ENCODE data around the gene PPP1R13B.
"Not testable (repeated sequence)": the region's sequence is repeated elsewhere in the genome, so short reads cannot be mapped to it uniquely, and the experiment has no call there.

Gene PPP1R13B

DNA sequence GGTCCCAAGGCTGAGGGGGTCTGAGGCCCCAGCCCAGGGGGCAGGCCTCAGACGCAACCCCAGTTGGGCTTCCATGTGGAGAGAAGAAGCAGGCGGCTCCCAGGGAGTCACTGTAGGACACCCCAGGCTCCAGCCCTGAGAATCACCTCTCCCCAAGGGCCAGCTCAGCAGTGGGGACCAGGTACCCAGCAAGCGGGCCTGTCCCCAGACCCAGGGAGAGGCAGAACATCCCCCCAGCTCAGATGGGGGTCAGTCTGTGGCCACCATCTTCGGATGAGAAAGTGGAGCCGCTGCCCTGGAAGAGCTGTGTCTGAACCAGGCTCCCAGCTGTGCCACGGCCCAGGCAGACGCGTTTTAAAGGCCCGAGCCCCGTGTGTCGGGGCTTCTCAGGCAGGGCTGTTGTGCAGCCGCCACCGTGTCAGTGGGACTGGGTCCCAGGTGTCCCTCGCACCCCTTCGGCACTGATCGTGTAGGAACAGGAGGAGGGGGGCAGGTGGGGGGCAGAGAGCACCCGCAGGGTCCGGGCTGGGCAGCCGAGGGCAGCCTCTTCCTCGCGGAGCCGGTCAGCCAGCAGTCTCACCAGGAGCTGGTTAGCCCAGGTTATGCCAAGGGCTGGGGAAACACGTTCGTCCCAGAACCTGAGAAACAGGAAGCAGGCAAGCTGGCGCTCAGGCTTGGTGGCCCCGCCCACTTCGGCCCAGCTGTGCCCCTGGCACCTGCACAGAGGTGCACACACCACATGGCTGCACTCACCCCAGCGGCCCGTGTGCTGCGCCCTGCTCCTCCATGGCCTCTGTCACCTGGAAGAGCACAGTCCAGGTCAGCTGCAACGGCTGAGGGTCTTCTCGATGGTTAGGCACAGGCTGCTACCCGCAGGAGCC is 148.8 kb downstream of the PPP1R13B start:
- DNase-seq (ENCODE audit: low read depth), result no peak

DNA sequence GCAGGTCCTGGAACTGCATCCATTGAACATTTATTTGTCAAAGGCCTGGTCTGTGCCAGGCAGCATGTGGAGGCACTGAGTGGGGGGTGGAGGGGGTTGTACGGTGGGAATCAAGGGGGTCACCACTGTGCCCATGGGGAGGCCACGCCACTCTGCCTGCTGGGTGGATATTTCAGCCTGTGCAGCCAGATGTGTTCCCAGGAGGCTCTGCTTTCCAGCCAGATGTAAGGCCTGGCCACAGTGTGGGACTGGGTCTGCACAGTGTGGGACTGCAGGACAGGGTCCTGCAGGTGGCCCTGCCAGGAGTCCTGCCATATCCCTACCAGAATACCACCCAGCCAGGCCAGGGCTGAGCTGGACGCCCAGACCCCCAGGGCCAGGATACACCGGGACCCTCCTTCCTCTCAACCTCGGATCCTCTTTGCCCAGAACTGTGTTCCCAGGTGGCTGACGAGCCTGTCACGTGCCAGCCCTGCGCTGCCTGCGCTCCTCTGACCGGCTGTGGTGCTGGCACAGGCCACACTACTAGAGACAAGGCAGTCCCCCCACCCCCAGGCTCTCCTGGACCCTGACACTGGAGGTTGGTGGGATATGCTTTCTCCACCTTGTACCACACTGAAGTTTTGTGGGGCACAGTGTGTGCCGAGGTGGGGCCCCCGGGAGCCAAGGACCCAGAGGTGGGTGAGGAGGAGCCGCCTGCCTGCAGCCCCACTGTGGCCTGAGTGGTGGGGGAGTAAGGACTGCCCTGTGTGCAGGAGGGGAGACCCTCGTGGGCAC is 149.6 kb downstream of the PPP1R13B start:
- no peak for DNase-seq (ENCODE audit: low read depth)

DNA sequence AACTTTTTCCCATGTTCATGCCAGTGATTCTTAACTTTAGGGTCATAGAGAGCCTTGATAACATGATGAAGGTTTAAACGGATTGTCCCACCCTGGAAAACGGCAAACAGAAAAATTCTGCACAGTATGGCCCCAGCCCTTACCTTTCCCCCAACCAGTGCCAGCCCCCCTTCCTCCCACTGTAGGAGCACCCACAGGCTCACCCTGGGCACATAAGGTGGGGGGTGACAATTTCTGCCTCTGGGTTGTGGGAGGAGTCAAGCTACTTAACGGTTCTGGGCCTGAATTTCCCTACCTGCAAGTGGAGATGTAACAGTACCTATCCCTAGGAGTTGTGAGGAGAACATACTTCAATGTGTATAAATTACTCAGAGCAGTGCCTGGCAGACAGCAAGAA is 150.2 kb downstream of the PPP1R13B start:
- DNase-seq (ENCODE audit: low read depth), result no peak

DNA sequence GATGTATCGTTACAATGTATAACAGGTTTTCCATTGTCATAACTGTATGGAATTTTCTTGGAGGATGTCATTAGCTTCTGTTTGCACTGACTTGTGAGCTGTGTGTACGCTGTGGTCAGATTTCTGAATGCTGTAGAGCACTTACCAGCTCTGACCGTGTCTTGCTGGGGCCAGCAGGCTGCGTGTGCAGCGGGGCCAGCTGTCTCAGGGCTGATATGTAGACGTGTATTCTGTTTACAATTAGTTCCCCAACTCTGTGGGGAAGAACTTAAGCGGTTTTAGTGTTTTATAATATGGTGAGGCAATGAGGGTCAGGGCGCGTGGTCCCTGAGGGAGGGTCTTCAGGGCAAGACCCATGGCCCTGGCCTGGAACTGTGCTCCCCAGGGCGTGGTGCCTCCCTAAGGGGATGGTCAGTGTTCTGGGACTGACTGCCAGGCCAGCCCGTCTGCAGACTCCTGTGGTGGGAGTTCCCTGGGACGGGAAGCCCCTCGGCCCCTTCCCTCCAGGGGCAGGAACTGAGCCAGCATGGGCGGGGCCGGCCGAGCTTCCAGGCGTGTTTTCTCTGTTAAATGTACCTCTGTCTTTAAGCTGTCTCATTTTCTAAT is 150.8 kb downstream of the PPP1R13B start:
- no peak for DNase-seq (ENCODE audit: low read depth)

DNA sequence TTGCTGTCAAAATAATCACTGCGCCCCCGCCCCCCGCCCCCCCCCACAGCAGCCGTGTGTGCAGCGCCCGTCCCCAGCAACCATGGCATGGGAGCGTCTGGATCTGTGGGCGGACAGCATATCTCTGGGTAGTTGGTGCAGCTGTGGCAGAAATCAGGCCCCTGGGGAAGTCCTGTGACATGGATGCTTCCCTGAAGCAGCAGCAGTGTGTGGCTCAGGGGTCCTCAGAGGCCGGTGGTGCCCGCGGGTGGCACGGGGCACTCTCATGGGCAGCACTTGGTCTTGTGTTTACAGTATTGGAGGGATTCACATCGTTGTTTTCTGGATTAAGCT is 151.3 kb downstream of the PPP1R13B start:
- DNase-seq (ENCODE audit: low read depth), result no peak

DNA sequence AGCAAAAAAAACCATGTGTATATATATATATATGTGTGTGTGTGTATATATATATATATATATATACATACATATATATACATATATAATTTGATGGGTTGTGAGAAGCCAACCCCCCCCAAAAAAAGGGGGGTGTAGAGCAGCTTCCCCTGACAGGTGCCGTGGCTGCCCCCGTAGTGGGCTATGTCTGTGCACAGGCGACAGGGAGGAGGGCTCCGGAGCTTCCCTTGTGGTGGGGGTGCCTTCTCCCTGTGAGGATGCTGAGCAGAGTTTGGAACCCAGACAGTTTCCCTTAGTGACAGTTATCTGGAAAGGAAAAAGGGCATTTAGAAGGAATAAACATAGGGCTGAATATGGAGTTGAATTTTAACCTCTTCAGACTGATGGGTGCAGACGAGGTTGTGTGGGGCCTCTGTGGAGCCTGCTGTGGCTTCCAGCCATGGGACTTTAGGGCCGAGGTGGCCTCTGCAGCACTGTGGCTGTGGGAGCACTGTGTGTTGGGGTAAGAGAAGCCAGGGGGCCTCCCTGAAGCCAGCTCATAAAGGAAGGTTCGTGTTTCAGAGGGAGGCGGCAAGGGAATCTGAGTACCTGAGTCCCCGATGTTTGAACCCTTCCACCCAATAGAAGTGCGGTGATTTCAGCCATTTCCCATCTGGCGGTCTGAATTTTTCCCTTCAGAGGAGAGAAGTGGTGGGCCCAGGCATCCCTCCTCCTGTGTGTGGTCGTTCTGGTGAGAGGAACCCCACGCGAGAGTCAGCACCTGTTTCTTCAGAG is 151.9 kb downstream of the PPP1R13B start:
- no peak for DNase-seq (ENCODE audit: low read depth)

DNA sequence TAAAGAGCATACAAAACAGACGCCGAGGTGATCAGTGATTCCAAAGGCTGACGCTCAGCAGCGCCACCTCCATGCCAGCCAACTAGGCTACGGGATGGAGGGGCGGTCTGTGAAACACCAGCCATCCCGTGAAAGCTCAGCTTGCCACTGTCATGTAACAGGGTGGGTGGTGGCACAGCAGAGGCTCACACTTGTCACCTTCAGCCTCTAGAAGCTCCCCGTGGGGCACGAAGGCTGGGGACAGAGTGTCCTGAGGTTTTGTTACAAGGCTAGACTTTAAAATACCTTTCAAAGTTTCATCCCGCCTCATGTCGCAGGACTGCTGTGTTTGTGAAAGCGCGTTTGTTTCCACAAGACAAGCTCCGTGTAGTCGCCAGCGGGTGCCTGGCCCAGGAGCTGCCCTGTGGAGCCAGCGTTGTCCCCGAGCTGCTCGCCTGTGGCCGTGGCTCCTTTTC is 152.8 kb downstream of the PPP1R13B start:
- DNase-seq (ENCODE audit: low read depth), result no peak

DNA sequence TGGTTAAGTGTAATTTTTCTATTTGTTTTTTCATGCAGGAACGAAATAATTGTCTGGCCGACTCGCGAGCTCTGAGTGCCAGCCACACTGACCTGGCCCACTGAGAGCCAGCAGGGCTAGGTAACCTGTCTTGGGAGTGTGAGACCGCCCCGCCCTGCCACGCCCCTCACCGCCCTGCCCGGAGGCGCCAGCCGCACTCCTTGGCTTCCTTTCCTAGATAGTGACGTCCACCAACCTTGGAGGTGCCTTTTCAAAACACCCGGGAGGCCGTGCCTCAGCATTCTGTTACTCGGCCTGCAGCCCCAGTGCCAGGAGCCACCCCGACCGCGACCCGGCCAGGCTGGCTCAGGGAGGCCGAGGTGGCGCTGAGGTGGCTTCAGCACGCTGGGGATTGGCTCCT is 153.9 kb downstream of the PPP1R13B start:
- DNase-seq (ENCODE audit: low read depth), result no peak

DNA sequence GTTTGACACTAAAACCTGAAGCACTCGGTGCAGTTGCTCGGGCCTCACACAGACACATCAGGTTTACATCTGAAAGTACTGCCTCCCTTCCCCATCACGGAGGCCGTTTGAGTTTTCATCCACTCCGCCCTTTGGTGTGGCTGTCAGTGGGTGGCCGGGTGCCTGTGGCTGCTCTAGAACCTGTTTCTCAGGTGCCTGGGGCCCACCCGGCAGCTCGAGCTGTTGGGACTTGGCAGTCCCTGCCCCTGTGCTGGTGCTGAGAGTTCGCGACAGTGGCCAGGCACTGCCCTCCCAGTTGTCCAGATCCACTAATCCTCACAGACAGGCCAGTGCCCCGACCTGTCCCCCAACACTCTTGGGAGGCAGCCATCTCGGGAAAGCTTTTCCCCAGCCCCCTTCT is 154.5 kb downstream of the PPP1R13B start:
- DNase-seq (ENCODE audit: low read depth), result no peak

DNA sequence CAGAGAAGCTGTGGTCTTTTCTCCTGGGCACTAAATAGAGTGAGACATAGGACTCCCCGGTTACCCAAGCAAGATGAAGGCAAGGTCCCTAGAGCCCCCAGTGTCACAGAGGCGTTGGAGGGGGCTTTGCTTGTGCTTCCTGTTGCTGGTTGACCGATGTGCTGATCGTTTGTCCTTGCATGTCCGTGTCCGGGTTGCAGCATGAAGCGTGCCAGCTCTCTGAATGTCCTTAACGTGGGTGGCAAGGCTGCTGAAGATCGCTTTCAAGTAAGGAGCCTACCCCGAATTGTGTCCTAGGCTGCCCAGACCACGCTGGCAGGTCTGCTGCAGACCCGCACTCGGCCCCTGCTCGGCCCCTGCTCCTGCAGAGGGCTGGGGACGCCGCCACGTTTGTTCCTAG is 155.2 kb downstream of the PPP1R13B start:
- DNase-seq (ENCODE audit: low read depth), result no peak

DNA sequence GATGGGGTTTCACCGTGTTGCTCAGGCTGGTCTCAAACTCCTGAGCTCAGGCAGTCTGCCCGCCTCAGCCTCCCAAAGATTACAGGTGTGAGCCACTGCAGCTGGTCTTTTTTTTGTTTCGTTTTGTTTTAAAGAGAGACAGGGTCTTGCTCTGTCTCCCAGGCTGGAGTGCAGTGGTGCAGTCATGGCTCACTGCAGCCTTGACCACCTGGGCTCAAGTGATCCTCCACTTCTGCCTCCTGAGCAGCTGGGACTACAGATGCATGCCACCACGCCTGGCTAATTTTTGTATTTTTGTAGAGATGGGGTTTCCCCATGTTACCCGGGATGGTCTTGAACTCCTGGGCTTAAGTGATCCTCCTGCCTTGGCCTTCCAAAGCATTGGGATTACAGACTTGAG is 155.7 kb downstream of the PPP1R13B start:
- DNase-seq (ENCODE audit: low read depth), result not testable (repeated sequence)

DNA sequence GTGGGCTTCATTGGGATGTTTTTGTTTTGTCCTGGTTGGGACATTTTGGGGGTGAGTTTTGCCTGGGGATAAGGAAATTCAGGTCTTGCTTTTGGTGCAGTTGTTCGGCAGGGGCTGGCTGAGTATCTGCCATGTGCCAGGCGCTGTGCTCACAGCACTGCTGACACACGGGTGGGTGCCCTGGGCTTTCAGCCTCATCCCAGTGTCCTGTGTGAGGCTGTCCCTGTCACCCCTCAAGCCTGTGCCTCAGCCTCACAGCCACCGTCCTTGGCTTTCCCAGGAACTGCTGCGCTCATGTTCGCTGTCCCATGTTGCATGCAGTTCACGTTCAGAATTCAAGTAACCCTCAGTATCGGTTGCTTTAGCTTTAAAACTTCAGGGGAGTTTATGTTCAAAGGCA is 157.0 kb downstream of the PPP1R13B start:
- no peak for DNase-seq (ENCODE audit: low read depth)

DNA sequence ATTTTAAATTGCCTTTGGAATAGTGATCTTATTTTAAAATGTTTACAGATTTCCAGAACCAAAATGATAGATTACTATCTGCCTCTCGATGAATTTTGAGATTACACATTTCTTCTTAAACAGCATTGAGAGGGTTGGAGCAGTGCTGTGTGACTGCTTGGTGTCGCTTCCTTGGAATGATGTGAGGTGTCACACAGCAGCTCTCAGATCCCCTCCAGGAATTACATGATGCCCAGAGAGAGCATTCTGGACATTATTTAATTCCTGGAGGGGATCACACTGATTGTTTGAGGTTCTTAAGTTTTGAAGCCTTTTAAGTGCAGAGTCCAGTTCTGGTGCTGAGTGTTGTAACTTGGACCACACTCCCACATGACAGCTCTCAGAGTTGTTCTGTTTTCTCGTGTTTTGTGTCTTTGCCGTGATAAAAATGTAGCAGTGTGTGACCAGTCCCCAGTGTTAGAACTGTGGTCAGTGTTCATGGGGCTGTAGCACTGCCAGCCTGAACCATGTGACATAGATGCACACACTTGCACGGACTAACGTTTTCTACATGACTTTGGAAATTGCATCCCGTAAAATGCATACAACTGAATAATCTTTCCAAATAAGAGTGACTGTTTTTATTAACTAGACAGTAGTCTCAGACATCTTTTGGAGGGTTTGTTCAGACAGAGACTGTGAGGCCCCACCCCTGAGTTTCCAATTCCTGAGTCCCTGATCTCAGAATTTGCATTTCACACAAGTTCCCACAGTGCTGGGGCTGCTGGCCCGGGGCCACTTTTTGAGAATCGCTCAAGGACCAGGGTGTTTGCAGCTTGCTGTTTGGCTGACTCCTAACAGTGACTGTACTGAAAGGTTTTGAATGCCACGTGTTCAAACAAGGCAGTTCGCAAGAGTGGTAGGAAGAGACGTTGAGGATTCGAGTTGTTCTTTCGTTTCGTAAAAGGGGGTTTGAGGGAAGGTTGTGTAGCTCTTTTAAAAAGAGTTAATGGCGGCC is 158.2 kb downstream of the PPP1R13B start:
- DNase-seq (ENCODE audit: low read depth), result no peak

DNA sequence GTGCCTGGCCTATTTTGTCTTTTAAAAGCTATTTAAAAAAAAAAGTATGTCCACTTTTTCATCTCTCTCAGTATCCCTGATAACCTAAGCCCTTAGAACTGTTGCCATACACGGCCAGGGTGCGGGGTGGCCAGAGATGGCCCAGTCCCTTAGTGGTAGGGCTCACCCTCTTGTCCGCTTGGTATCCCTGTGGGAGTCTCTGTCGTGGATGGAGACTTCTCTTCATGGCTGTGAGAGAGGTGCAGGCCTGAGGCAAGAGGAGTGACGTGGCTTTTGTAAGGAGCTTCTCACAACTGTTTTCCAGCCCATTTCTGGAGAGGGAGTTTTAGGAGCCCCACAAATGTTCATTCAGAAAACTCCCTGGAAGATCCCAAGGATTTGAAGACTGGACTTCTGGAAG is 158.9 kb downstream of the PPP1R13B start:
- DNase-seq (ENCODE audit: low read depth), result no peak

DNA sequence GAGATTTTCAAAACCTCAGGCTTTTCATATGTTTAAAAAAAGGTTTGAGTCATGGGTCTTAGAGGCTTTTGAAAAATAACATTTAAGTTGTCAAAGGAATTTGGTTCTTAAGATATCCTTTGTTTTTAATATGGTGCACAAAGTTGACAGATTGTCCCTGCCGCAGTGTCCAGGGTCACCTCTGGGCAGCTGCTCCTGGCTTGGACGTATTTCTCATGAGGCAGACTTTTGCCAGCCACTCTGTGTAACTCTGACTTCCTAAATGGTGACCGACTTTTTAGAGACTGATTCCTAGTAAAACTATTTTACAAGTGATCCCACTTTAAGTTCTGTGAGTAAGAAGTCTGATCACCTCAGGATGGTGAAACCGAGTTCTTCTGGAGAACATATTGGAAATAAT is 159.7 kb downstream of the PPP1R13B start:
- DNase-seq (ENCODE audit: low read depth), result no peak

DNA sequence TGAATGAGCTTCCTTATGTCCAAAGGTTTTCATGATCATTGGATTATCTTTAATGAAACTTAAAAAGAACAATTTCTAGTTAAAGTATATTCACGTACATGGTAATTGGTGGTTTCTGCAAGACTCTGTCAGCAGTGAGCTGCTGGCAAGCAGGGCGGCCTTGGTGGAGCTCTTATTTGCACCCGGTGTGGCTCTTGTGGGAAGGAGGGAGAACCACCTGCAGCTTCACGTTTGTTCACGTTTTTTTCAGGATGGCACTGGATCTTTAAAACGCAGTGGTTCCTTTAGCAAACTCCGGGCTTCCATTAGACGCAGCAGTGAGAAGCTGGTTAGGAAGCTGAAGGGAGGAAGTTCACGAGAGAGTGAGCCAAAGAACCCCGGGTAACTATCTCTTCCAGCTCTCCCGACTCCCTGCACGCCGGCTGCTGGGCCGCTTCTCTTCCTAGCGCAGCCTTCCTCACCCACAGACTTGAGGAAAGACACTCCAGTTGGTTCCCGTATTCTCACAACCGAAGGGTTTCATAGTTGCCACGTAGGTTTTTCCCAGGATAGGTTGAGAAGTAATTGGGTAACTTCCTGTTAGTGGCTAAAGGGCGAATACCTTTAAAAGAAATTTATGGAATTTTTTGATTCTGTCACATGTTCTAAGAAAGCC is 160.4 kb downstream of the PPP1R13B start:
- DNase-seq (ENCODE audit: low read depth), result no peak

DNA sequence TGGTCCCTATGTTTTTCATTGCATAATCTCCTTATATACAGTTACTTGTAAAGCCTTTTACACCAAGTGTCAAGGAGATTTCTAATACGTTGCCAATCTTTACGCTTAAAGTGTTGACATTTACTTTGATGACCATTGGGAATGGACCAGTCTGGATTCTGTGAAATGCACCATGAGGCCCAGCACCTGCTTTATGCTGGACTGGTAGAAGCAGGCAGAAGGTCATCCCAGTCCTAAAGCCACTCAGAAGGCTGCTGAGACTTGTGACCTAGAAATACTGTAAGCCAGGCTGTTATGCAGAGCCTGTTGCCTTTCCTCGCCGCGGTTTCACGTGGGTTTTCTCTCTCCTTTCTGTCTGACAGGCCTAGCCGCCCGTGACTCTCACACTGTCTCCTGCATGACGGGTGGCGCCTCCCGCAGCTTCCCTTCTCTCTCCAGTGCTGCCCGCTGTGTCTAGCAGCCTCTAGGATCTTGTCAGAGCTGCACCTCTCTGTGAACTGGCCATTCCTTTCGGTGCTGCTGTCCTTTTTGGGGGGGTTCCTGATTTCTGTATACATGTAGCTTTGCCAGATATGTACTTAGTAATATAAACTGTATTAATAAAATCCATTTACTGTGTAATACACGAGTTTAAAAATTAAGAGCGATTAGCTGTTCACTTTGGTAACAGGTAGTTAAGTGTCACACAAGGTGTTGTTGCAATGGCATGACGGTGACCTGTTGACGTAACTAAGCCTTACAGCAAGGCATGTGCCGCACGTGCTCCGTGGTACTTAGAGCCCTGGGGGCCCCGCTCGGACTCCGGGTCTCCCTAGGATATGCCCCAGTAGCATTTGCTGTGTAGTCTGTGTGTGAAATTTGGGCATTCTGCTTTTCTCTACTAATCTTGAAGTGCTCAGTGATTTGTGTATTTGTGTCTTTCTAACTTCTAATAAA is 161.8 kb downstream of the PPP1R13B start:
- DNase-seq (ENCODE audit: low read depth), result no peak

DNA sequence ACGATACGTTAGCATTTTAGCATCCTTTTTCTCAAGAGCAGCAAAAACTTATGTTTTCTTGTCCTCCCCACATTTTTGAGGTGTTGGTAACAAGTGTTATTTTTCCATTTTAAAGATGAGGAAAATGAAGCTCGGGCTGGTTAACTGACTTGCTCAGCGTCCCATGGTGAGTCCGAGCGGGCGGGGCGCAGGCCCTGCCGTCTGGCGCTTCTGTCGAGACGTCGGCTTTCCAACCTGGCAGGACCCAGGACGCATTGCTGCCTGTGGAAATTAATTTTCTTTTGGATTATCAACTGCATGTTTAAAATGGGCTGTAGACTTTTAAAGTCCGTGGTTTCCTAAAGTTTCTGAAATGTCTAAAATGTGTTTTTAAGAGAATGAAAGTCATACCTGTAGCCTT is 162.5 kb downstream of the PPP1R13B start:
- DNase-seq (ENCODE audit: low read depth), result no peak

DNA sequence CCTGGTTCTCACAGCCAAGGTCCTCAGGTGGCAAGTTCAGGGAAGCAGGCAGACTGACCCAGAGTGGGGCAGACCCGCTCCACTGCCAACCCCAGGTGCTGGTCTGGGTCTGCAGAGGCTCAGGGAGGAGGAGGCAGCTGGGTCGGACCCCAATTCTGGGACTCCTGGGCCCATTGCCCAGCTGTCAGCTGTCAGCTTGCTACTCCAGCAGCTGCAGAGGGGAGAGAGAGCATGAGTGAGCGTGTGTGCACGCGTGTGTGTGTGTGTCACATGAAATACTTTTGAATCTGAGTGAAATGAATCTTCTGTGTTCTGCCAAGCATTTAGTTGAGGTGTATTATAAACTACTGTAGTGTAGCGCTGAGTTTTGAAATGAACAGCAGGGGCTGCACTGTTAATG is 162.9 kb downstream of the PPP1R13B start:
- DNase-seq (ENCODE audit: low read depth), result no peak
